GM12801 (cell line): Measurements from ENCODE around the gene RAB32.

Experiments
- CTCF ChIP-seq: IDR thresholded peaks from one replicate; pipeline ENCODE4 v1.5.1; 2011; ENCODE audit warnings: control low read depth; ENCODE audit not compliant: insufficient read length; ENCODE audit errors: extremely low read depth

Gene RAB32

DNA sequence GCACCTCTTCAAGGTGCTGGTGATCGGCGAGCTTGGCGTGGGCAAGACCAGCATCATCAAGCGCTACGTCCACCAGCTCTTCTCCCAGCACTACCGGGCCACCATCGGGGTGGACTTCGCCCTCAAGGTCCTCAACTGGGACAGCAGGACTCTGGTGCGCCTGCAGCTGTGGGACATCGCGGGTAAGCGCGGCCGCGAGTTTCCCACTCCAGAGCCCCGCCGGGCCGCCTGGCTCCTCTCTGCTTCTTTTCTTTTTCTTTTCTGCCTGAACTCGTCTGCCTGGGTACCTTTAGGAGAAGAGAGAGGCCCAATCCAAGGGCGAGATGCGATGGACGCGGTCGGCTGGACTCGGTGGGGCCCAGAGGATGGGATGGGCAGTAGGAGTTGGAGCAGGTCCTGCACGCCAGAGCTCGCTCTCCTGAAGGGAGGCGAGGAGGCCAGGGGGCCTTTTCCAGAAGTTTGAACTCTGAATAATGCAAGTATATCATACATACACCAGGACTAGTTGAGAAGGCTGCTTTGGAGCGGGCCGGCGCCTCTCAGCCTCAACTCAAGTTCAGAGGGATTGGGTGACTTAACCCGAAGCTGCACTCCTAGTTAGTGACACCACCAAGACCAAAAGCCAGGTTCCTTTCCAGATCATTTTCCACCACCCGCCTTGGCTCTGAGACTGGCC is 445 bp downstream of the RAB32 start:
- no peak for TF ChIP-seq CTCF

DNA sequence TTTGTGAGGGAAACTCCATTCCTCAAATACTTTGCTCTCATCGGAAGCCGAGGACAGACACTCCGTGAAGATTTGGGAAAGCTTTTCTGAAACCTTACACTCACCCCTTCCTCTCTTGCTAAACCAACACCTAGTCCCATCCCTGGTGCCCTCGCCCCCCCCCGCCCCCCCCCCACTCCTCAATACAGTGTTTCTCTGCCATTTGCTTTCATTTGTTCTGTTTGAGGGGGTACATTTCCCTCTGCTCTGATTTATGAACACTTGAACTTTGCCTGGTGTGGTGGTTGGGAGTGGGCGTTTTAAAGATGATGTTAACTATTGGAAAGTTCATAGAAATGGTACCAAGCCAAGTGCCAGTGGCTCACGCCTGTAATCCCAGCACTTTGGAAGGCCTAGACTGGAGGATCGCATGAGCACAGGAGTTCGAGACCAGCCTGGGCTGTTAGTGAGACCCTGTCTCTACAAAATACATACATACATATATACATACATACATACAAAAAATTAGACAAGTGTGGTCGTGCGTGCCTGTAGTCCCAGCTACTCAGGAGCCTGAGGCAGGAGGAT is 1.1 kb downstream of the RAB32 start:
- no peak for TF ChIP-seq CTCF

GRCh38 chr6:146545581-146545980 is 1.9 kb downstream of the RAB32 start:
- TF ChIP-seq CTCF: no peak

DNA sequence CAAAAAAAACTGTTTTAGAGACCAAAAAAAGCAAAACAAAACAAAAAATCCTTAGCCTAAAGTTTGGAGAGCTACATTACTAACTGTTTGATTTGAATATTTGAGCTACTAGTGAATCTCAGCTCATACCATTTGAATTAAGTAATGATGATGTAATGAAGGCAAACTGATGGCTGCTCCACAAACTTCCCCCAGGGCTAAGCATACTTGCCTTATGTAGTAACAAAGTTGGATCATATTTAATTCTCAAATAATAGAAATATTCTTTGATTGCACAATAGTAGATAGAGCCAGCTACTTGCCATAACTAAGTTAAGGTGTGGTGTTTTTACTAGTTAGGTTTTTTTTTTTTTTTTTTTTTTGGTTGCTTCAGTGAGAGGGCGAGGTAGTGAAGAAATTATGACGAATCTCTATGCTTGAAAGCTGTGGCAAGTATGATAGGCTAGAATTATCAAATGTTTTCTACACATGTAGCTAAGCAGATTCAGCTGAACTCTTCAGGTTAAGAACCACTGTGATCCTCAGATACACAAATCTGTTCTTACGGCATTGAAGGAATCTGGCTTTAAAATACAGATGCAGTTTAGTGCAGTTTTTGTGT is 2.9 kb downstream of the RAB32 start:
- TF ChIP-seq CTCF: no peak

GRCh38 chr6:146547889-146548288 is 4.3 kb downstream of the RAB32 start:
- no peak for TF ChIP-seq CTCF

DNA sequence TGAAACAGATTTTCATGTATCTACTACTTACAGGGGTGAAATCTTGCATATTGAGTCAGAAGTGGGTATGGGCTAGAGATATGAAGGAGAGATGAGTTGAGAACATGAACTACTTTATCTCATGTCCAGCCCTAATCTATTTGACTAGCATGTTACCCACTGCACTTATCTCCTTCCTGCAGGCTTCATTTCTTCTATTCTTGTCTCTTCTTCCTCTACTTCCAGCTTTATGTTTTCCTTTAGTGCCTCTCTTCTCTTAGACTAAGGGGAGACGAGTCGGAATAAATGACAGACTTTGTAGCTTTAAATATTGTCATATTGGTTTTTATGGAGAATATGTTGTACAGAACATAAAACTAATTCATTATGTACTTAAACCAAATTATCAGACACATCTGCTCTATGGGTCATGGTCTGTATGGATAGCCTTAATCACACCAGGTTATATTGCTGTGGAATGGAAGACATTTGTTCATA is 5.3 kb downstream of the RAB32 start:
- no peak for TF ChIP-seq CTCF

DNA sequence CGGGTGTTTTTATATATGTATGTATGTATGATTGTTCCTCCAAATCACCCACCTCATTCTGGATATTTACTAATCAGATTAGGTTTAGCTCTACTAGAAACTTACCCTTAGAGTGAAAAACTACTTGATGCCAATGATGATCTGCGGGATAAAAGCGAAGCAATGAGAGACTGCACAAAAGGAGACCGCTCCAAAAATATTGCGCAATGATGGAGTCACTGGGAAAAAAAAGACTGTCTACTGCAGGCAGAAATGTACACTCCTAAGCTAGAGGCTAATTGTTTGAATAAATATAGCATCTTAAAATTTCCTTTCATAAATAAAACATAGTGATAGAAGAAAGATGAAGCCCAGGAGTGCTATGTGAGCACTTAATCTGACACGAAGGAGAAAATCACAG is 7.3 kb downstream of the RAB32 start:
- TF ChIP-seq CTCF: no peak
